ENCODE data around the gene IGSF3. TPM values are rescaled to one million over a fixed set of nuclear protein-coding genes. Genes with fewer than 3 reads are reported as not detected.

IGSF3 gene
- total RNA-seq, 1 donor from 2014 or later, result 37.1 TPM

- no peak for TF ChIP-seq CTCF (IDR thresholded peaks at IDR 0.05; ENCODE audit: insufficient read depth, low read length, severe bottlenecking)
- no peak for FAIRE-seq
- DNase-seq (ENCODE audit: low read depth), result no peak
- no peaks in the 10 kb centered on the region for H3K36me3 ChIP-seq (ENCODE audit: control insufficient read depth, insufficient read depth, low read length)
- no peak overlapping the region for H3K4me3 ChIP-seq (ENCODE audit: low read depth, low read length)
- H3K27me3 ChIP-seq (ENCODE audit: control insufficient read depth, insufficient read depth, low read length), result no peaks in the 10 kb centered on the region
Measured at GRCh38 chr1:116561563-116561962, 106.0 kb downstream of the IGSF3 start.

DNA sequence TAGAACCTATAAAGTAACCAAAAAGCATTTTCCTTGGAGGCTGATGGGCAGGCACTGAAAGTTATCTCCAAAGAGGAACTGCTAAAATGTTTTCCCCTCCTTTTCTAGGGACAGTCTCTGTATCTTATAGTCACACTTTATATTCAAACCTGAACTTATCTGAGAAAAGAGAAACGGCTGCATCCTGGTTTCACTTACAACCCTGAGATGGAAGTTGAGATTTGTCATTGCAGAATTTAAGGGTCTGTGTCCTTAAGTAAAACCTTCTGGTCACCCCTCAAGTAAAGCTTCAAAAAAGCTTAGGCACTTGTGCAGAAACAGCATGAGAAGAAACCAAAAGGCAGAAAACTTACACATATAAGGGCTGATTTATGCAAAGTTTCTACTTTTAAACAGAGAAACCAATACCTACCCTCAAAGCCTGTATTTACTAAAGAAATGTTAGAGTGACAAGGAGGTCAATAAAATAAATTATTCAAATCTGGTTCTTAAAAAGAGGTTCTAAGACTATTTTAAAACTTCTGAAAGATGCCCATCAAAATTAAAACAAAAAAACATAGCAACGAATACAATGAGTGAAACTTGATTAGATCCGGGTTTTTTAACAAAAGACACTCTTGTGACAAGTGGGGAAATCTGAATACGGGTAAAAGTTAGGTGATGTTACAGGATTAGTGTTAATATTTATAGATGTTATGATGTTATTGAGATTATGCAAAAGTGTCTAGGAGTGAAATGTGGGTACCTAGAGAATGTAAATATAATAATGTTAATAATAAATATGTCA lies 106.6 kb downstream of the IGSF3 start:
- Histone ChIP-seq H3K27me3 (ENCODE audit: control insufficient read depth, insufficient read depth, low read length) (no peaks in the 10 kb centered on the region), H3K4me3 (ENCODE audit: low read depth, low read length) (no peak overlapping the region), H3K36me3 (ENCODE audit: control insufficient read depth, insufficient read depth, low read length) (no peaks in the 10 kb centered on the region)
- TF ChIP-seq CTCF (IDR thresholded peaks at IDR 0.05; ENCODE audit: insufficient read depth, low read length, severe bottlenecking), result no peak
- FAIRE-seq, result no peak
- DNase-seq (ENCODE audit: low read depth), result no peak

GRCh38 chr1:116559304-116559761 lies 108.2 kb downstream of the IGSF3 start:
- H3K36me3 ChIP-seq (ENCODE audit: control insufficient read depth, insufficient read depth, low read length), result no peaks in the 10 kb centered on the region
- no peak for FAIRE-seq
- H3K27me3 ChIP-seq (ENCODE audit: control insufficient read depth, insufficient read depth, low read length), result no peaks in the 10 kb centered on the region
- no peak for DNase-seq (ENCODE audit: low read depth)
- H3K4me3 ChIP-seq (ENCODE audit: low read depth, low read length), result no peak overlapping the region
- no peak for TF ChIP-seq CTCF (IDR thresholded peaks at IDR 0.05; ENCODE audit: insufficient read depth, low read length, severe bottlenecking)

- no peaks in the 10 kb centered on the region for H3K27me3 ChIP-seq (ENCODE audit: control insufficient read depth, insufficient read depth, low read length)
- no peaks in the 10 kb centered on the region for H3K36me3 ChIP-seq (ENCODE audit: control insufficient read depth, insufficient read depth, low read length)
- no peak for TF ChIP-seq CTCF (IDR thresholded peaks at IDR 0.05; ENCODE audit: insufficient read depth, low read length, severe bottlenecking)
- DNase-seq (ENCODE audit: low read depth), result no peak
- no peak overlapping the region for H3K4me3 ChIP-seq (ENCODE audit: low read depth, low read length)
- FAIRE-seq, result no peak
Measured at GRCh38 chr1:116558571-116558970, 109.0 kb downstream of the IGSF3 start.

GRCh38 chr1:116558140-116558549 lies 109.4 kb downstream of the IGSF3 start:
- DNase-seq (ENCODE audit: low read depth) (no peak), FAIRE-seq (no peak)
- Histone ChIP-seq H3K27me3 (ENCODE audit: control insufficient read depth, insufficient read depth, low read length) (no peaks in the 10 kb centered on the region), H3K4me3 (ENCODE audit: low read depth, low read length) (no peak overlapping the region), H3K36me3 (ENCODE audit: control insufficient read depth, insufficient read depth, low read length) (no peaks in the 10 kb centered on the region)
- TF ChIP-seq CTCF (IDR thresholded peaks at IDR 0.05; ENCODE audit: insufficient read depth, low read length, severe bottlenecking), result no peak

Data from bronchial epithelial cell (primary cell).